SK-N-SH treated with all-trans-retinoic acid at 6 μM for 48 hours (cell line): ENCODE measurements around the gene SMARCA2.

Experiments
- ATAC-seq: fragments of 200-7000 bp; cut with Tn5 transposase; 3 replicates; pipeline ENCODE4 v1.9.1; 2020; ENCODE audit warnings: mild to moderate bottlenecking, moderate library complexity
- ARNTL ChIP-seq: fragments of 450-650 bp; formaldehyde crosslinking; IDR thresholded peaks from 2 replicates; pipeline ENCODE4 v1.5.0; 2020; ENCODE audit warnings: low read depth, mild to moderate bottlenecking, moderate library complexity, borderline replicate concordance
- BACH2 ChIP-seq: fragments of 250-450 bp; sonication (Bioruptor Pico); IDR thresholded peaks from 2 replicates; pipeline ENCODE4 v1.9.0; 2021; ENCODE audit warnings: mild to moderate bottlenecking, borderline replicate concordance
- CSDC2 ChIP-seq: fragments of 250-450 bp; sonication (Bioruptor Pico); IDR thresholded peaks from 2 replicates; pipeline ENCODE4 v1.5.0; 2020; ENCODE audit warnings: mild to moderate bottlenecking, moderate library complexity
- ISL1 ChIP-seq: fragments of 250-450 bp; sonication (Bioruptor Pico); IDR thresholded peaks from 2 replicates; pipeline ENCODE4 v2.1.2; 2022; ENCODE audit warnings: mild to moderate bottlenecking, moderate library complexity
- PPARA ChIP-seq: fragments of 250-450 bp; sonication (Bioruptor Pico); IDR thresholded peaks from 2 replicates; pipeline ENCODE4 v1.5.0; 2020; ENCODE audit warnings: mild to moderate bottlenecking, borderline replicate concordance
- RARB ChIP-seq: fragments of 250-450 bp; sonication (Bioruptor Pico); IDR thresholded peaks from 2 replicates; pipeline ENCODE4 v1.8.0; 2021; ENCODE audit warnings: mild to moderate bottlenecking, moderate library complexity
- SNAI2 ChIP-seq: fragments of 250-450 bp; sonication (Bioruptor Pico); IDR thresholded peaks from 2 replicates; pipeline ENCODE4 v1.5.0; 2020; ENCODE audit warnings: mild to moderate bottlenecking, moderate library complexity
- TCF4 ChIP-seq: fragments of 250-450 bp; sonication (Bioruptor Pico); IDR thresholded peaks from 2 replicates; pipeline ENCODE4 v1.8.0; 2021; ENCODE audit warnings: mild to moderate bottlenecking, moderate library complexity, borderline replicate concordance
- TOX ChIP-seq: fragments of 250-450 bp; sonication (Bioruptor Pico); IDR thresholded peaks from 2 replicates; pipeline ENCODE4 v1.8.0; 2021; ENCODE audit warnings: mild to moderate bottlenecking, moderate library complexity, borderline replicate concordance
- ZC3H10 ChIP-seq: fragments of 250-450 bp; sonication (Bioruptor Pico); IDR thresholded peaks from 2 replicates; pipeline ENCODE4 v1.5.1; 2021; ENCODE audit warnings: mild to moderate bottlenecking, moderate library complexity
- ZFP3 ChIP-seq: fragments of 250-450 bp; sonication (Bioruptor Pico); IDR thresholded peaks from 2 replicates; pipeline ENCODE4 v1.5.0; 2020; ENCODE audit warnings: mild to moderate bottlenecking, moderate library complexity
- ZNF565 ChIP-seq: fragments of 450-650 bp; formaldehyde crosslinking; conservative IDR thresholded peaks from 2 replicates; pipeline ENCODE4 v1.5.0; 2020; ENCODE audit warnings: low read depth, mild to moderate bottlenecking, moderate library complexity
- ZNF70 ChIP-seq: fragments of 450-650 bp; formaldehyde crosslinking; IDR thresholded peaks from 2 replicates; pipeline ENCODE4 v1.5.0; 2020; ENCODE audit warnings: mild to moderate bottlenecking, moderate library complexity
- ZNF8 ChIP-seq: fragments of 450-650 bp; formaldehyde crosslinking; IDR thresholded peaks from 2 replicates; pipeline ENCODE4 v1.5.0; 2020; ENCODE audit warnings: mild to moderate bottlenecking, moderate library complexity
- TF ChIP-seq, protein P1 (sequence below): fragments of 250-450 bp; sonication (Bioruptor Pico); IDR thresholded peaks from 2 replicates; pipeline ENCODE4 v1.8.0; 2021; ENCODE audit warnings: low read depth, mild to moderate bottlenecking, moderate library complexity, borderline replicate concordance
- TF ChIP-seq, protein P2 (sequence below): fragments of 250-450 bp; sonication (Bioruptor Pico); IDR thresholded peaks from 2 replicates; pipeline ENCODE4 v1.5.1; 2021; ENCODE audit warnings: mild to moderate bottlenecking, moderate library complexity
- TF ChIP-seq, protein P3 (sequence below): fragments of 250-450 bp; sonication (Bioruptor Pico); IDR thresholded peaks from 2 replicates; pipeline ENCODE4 v1.5.0; 2020; ENCODE audit warnings: mild to moderate bottlenecking, moderate library complexity
- TF ChIP-seq, protein P4 (sequence below): fragments of 250-450 bp; sonication (Bioruptor Pico); IDR thresholded peaks from 2 replicates; pipeline ENCODE4 v1.8.0; 2020; ENCODE audit warnings: mild to moderate bottlenecking, moderate library complexity, borderline replicate concordance

The SMARCA2 gene

DNA sequence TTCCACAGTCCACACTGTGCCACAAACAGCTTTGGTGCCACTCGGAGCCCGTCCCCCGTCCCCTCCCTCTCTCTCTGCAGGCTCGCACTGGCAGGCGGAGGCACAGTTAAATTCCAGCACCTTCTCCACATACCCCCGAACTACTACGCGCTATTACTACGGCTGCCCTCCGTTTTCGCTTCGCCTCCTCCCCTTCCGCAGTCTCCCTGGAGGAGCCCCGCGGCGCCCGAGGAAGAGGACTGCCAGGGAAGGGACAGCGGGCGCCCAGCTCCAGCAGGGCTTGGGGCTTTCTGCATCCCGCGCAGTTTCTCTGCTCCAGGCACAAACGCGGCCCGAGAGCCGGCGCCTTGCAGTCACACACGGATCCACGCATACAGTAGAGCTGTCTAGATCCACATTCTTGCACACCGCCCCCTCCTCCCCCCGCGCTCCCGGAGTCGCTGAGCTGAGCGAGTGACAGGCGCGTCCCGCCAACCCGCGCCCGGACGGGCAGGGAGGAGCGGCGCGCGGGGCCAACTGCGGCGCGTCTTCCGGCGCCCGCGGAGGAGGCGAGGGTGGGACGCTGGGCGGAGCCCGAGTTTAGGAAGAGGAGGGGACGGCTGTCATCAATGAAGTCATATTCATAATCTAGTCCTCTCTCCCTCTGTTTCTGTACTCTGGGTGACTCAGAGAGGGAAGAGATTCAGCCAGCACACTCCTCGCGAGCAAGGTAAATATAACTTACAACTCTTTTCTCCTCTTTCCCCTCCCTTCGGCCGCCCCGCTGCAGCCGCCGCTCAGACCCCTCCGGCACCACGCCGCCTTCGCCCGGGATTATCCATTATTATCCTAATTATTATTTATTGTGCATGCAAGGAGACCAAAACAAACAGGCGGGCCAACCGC lies at the start of gene SMARCA2:
TSS of gene SMARCA2 (plus strand) at position 652 of the 885 bp plus-strand sequence. CDS start 13,676 bp downstream, outside the sequence.
- peak; percentile 86 for ATAC-seq

DNA sequence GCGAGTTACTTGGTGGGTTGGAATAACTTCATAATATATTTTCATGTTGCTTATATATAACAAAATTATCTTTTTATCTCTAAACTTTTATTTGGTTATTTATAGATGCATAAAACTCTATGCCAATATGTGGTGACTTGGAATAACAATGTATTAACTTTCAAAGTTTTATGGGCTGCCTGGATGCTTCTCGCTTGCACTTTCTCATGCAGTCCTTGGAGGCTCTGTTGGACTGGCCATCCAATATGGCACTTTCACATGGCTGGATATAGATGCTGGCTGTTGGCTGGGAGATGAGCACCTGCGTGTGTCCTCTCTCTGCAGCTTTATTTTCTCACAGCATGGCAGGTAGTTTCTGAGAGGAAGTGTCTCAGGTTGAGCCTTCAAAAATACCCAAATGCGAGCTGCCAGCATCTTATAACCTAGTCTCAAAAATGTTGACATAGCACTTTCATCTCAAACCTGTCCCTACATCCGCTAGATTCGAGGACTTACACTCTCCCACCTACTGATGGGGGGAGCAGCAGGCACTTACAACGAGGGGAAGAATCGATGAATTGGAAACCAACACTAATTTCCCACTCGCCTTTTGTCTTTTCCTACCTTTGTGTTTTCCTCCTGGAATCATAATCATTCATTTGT lies 48.3 kb upstream of the SMARCA2 start:
- no peak for ATAC-seq
- TF ChIP-seq, protein P1, sequence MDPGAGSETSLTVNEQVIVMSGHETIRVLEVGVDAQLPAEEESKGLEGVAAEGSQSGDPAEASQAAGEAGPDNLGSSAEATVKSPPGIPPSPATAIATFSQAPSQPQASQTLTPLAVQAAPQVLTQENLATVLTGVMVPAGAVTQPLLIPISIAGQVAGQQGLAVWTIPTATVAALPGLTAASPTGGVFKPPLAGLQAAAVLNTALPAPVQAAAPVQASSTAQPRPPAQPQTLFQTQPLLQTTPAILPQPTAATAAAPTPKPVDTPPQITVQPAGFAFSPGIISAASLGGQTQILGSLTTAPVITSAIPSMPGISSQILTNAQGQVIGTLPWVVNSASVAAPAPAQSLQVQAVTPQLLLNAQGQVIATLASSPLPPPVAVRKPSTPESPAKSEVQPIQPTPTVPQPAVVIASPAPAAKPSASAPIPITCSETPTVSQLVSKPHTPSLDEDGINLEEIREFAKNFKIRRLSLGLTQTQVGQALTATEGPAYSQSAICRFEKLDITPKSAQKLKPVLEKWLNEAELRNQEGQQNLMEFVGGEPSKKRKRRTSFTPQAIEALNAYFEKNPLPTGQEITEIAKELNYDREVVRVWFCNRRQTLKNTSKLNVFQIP (CRISPR knock-in tag): no peak
- TF ChIP-seq CSDC2 (CRISPR knock-in tag): no peak
- TF ChIP-seq, protein P2, sequence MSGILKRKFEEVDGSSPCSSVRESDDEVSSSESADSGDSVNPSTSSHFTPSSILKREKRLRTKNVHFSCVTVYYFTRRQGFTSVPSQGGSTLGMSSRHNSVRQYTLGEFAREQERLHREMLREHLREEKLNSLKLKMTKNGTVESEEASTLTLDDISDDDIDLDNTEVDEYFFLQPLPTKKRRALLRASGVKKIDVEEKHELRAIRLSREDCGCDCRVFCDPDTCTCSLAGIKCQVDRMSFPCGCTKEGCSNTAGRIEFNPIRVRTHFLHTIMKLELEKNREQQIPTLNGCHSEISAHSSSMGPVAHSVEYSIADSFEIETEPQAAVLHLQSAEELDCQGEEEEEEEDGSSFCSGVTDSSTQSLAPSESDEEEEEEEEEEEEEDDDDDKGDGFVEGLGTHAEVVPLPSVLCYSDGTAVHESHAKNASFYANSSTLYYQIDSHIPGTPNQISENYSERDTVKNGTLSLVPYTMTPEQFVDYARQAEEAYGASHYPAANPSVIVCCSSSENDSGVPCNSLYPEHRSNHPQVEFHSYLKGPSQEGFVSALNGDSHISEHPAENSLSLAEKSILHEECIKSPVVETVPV (CRISPR knock-in tag): no peak
- TF ChIP-seq ZFP3: no peak
- no peak for TF ChIP-seq ZNF70
- TF ChIP-seq RARB (CRISPR knock-in tag): no peak
- TF ChIP-seq TOX (CRISPR knock-in tag): no peak
- no peak for TF ChIP-seq ARNTL (CRISPR knock-in tag)
- TF ChIP-seq SNAI2 (CRISPR knock-in tag): no peak
- TF ChIP-seq ZNF565 (CRISPR knock-in tag): no peak
- no peak for TF ChIP-seq PPARA (CRISPR knock-in tag)
- TF ChIP-seq, protein P3, sequence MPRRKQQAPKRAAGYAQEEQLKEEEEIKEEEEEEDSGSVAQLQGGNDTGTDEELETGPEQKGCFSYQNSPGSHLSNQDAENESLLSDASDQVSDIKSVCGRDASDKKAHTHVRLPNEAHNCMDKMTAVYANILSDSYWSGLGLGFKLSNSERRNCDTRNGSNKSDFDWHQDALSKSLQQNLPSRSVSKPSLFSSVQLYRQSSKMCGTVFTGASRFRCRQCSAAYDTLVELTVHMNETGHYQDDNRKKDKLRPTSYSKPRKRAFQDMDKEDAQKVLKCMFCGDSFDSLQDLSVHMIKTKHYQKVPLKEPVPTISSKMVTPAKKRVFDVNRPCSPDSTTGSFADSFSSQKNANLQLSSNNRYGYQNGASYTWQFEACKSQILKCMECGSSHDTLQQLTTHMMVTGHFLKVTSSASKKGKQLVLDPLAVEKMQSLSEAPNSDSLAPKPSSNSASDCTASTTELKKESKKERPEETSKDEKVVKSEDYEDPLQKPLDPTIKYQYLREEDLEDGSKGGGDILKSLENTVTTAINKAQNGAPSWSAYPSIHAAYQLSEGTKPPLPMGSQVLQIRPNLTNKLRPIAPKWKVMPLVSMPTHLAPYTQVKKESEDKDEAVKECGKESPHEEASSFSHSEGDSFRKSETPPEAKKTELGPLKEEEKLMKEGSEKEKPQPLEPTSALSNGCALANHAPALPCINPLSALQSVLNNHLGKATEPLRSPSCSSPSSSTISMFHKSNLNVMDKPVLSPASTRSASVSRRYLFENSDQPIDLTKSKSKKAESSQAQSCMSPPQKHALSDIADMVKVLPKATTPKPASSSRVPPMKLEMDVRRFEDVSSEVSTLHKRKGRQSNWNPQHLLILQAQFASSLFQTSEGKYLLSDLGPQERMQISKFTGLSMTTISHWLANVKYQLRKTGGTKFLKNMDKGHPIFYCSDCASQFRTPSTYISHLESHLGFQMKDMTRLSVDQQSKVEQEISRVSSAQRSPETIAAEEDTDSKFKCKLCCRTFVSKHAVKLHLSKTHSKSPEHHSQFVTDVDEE: no peak
- TF ChIP-seq ZC3H10: no peak
- no peak for TF ChIP-seq ISL1 (CRISPR knock-in tag)
- TF ChIP-seq ZNF8 (CRISPR knock-in tag): no peak
- TF ChIP-seq BACH2 (CRISPR knock-in tag): no peak

More for the DNA sequence above, at the start of gene SMARCA2:
- TF ChIP-seq, protein P3: peak; percentile 43; the same call in 1 of the 2 replicates
- TF ChIP-seq ZC3H10: no peak

DNA sequence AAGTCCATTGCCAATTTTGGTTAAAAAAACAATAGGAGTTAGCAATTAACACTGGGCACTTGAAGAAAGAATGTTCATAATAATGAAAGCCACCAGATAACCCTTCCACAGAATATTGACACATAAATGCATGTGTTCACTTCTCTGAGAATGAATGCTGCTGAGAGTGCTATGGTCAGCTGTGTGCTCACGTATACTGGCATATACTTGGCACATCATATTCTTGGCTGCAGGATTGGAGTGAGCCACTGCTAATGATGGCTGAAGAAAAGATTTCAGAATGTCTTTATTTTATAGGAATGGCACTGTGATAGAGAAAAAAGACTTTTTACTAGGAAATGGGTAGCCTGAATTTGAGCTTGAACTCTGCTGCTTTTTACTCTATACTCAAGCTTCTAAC lies 46.0 kb upstream of the SMARCA2 start:
- no peak for ATAC-seq
- TF ChIP-seq, protein P1 (CRISPR knock-in tag): no peak
- TF ChIP-seq, protein P4, sequence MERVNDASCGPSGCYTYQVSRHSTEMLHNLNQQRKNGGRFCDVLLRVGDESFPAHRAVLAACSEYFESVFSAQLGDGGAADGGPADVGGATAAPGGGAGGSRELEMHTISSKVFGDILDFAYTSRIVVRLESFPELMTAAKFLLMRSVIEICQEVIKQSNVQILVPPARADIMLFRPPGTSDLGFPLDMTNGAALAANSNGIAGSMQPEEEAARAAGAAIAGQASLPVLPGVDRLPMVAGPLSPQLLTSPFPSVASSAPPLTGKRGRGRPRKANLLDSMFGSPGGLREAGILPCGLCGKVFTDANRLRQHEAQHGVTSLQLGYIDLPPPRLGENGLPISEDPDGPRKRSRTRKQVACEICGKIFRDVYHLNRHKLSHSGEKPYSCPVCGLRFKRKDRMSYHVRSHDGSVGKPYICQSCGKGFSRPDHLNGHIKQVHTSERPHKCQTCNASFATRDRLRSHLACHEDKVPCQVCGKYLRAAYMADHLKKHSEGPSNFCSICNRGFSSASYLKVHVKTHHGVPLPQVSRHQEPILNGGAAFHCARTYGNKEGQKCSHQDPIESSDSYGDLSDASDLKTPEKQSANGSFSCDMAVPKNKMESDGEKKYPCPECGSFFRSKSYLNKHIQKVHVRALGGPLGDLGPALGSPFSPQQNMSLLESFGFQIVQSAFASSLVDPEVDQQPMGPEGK: no peak
- TF ChIP-seq, protein P2 (CRISPR knock-in tag): no peak
- TF ChIP-seq RARB (CRISPR knock-in tag) (no peak), TCF4 (CRISPR knock-in tag) (no peak)
